Gastrocnemius medialis (tissue), 4 donors: Measurements from ENCODE around the gene GNG3.

Source experiments
- CTCF ChIP-seq, 5 experiments: fragments of 450-650 bp in 3 of 5; fragments of 200-600 bp in 2 of 5; sonication (generic) in 2 of 5; IDR thresholded peaks in 4 of 5; conservative IDR thresholded peaks in 1 of 5; 1 replicate in 4 of 5; 2 replicates in 1 of 5; pipeline ENCODE4 v1.5.1; 2016 to 2019; ENCODE audit warnings: antibody characterized with exemption in 5 of 5, mild to moderate bottlenecking in 3 of 5, moderate library complexity in 3 of 5
- POLR2A ChIP-seq, 2 donors: fragments of 450-650 bp; IDR thresholded peaks; one replicate each; pipeline ENCODE4 v1.6.1; 2017; ENCODE audit warnings: antibody characterized with exemption in 2 of 2, mild to moderate bottlenecking in 2 of 2, moderate library complexity in 2 of 2

- TF ChIP-seq CTCF (IDR thresholded peaks at IDR 0.05 in 4 of 5, conservative IDR thresholded peaks at IDR 0.05 in 1 of 5) (no peak), POLR2A (IDR thresholded peaks at IDR 0.05) (no peak)
Observed at GRCh38 chr11:62666259-62666926, 41.1 kb upstream of the GNG3 start.
